ENCODE data around the gene ACAN.
A peak's percentile ranks its signal among the peaks of the same experiment; 100 is the strongest.

The ACAN gene

GRCh38 chr15:88878720-88879184, 75.5 kb downstream of the ACAN start:
- DNase-seq (ENCODE audit: low read depth) = no peak

- DNase-seq (ENCODE audit: low read depth) = no peak
Observed at GRCh38 chr15:88880944-88881740, 77.9 kb downstream of the ACAN start.

DNA sequence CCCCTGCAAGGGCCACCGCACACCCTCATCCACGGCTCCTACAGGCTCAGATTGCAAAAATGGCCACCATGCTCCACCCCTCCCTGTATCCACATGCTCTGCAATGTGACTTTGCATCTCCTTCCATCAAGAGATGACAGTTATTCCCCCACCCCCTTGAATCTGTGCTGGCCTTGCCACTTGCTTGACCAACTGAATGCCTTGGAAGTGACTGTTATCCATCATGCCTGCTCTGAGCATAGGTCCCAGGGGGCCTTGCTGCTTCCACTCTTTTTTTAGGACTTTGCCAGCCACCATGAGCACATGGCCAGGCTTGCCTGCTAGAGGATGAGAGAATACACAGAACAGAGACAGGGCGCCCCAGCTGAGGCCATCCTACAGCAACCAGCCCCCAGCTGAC, 78.5 kb downstream of the ACAN start:
- no peak for DNase-seq (ENCODE audit: low read depth)

DNA sequence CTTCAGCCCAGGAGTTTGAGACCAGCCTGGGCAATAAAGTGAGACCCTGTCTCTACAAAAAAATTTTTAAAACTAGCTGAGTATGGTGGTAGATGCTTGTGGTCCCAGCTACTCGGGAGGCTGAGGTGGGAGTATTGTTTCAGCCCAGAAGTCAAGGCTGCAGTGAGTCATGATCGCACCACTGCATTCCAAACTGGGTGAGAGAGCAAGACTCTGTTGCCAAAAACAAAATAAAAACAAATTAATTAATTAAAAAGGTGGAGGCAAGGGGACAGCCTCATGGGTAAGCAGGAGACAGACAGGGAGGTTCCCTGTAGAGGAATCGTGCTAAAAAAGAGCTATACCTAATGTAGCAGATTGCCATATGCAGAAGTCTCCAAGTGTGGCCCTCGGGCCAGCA, 79.5 kb downstream of the ACAN start:
- no peak for DNase-seq (ENCODE audit: low read depth)

- DNase-seq (ENCODE audit: low read depth) = no peak
Observed at GRCh38 chr15:88887068-88887580, 83.9 kb downstream of the ACAN start.

DNA sequence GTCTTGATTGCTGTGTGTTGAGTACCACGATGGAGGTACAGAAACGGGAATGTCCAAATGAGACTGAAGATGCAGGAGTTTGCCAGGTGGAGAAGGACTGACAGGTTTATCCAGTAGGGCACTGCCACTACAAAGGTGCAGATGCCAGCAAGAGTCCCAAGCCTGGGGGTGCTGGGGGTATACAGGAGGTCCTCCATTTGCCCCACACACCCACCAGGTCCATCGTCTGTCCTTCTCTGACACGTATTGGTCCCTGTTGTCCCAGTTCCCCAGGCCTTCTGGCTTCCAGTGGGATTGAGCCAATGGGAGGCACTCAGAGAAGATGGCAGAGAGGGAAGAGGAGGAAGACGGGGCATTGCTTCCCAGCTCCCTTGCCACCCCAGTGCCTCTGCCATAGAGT, 85.5 kb downstream of the ACAN start:
- no peak for DNase-seq (ENCODE audit: low read depth)

- DNase-seq (ENCODE audit: low read depth) = no peak
Observed at GRCh38 chr15:88890495-88890894, 87.3 kb downstream of the ACAN start.

DNA sequence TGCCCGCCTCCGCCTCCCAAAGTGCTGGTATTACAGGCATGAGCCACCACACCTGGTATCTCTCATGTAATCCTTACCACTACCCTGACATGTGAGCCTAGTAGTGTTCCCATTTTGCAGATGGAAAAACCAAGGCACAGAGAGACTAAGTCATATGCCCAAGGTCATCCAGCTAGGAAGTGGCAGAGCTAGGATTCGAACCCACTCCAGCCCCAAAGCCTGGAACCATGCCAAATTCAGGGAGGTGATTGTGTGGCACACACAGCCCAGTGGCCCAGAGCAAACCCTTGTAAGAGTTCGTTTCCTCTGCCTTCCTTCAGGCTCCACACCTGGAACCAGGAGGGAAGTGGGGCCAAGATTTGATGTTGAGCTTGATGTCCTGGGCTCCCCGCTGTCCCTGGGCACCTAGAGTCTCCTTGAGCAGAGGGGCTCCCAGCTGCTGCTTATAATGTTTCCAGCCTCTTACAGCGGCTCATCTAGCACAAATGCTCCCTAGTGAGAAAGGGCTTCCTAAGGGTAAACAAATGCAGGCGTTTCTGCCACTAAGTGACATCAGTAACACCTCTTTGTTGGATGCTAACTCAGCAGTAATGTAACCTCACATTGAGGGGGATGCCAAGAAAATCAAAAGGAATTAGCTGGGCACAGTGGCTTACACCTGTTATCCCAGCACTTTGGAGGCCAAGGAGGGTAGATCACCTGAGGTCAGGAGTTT, 88.5 kb downstream of the ACAN start:
- no peak for DNase-seq (ENCODE audit: low read depth)

DNA sequence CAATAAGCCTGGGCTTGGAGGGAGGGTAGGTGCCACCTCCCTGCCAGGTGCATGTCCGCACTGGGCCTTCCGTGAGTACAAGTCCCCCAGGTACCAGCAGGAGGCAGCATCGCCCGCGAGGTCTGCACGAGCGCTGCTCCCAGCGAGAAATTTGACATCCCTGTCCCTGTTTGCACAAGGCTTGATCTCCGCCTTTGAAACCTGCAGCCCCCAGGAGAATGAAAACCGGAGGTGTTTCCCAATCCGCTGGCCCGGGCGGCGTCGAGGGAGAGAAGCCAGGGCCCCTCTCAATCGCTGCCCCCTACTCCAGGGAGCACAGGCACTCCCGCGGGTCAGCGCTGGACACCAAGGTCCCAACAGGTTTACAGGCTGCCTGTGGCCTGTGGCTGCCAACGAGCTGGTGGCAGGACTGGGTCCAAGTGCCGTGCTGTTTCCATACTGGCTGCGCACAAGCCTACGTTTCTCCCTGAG, 91.1 kb downstream of the ACAN start:
- peak; percentile 77 for DNase-seq (ENCODE audit: low read depth)

- peak; percentile 31 for DNase-seq (ENCODE audit: low read depth)
Observed at GRCh38 chr15:88894819-88895767, 91.9 kb downstream of the ACAN start, which contains the start of gene HAPLN3. HAPLN3 (minus strand) TSS chr15:88895544; CDS start chr15:88887298, 8,246 bp downstream.

DNA sequence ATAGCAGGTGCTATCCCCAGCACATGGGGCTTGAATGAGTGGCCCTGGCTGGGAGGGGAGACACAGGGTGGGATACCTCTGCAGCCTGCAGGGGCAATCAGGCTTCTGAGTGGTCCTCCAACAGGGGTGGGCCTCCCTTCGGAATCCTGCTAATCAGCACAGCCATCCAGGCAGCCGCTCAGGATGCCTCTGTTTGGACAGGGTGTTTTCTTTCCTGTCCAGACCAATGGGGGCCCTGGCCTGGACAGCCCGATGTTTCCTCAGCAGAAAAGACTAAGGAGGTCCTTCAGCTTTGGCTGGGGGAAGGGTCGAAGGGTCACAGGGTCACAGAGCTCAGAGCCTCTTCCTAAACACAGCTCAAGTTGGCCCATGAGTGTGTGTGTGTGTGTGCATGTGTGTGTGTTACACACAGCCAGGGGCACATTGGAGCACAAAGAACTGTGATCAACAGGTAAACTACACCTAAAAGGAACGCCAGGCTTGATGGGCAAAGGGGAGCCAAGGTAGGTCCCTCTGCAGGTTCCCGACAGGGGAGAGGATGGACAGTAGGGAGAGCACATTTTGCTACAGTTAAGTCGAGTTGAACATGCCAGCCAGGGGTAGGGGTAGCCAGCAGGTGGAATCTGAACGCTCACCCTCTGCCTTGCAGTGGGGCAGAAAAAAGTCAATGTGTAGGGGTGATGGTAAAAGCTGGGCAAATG, 93.2 kb downstream of the ACAN start:
- no peak for DNase-seq (ENCODE audit: low read depth)

DNA sequence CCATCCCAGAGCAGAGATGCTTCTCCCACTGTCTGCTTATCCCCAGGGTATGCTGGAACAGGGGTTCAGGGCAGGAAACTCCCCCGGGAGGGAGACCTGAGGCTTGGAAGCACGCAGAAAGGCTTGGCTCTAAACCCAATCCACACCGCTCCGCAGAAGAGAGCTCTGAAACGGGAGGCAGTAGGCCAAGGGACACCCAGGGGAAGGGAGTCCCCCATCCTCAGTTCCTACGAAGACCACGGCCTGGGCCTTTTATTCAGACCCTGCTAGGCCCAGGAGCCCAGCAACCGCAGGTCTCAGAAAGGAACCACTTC, 93.9 kb downstream of the ACAN start:
- DNase-seq (ENCODE audit: low read depth) = no peak

DNA sequence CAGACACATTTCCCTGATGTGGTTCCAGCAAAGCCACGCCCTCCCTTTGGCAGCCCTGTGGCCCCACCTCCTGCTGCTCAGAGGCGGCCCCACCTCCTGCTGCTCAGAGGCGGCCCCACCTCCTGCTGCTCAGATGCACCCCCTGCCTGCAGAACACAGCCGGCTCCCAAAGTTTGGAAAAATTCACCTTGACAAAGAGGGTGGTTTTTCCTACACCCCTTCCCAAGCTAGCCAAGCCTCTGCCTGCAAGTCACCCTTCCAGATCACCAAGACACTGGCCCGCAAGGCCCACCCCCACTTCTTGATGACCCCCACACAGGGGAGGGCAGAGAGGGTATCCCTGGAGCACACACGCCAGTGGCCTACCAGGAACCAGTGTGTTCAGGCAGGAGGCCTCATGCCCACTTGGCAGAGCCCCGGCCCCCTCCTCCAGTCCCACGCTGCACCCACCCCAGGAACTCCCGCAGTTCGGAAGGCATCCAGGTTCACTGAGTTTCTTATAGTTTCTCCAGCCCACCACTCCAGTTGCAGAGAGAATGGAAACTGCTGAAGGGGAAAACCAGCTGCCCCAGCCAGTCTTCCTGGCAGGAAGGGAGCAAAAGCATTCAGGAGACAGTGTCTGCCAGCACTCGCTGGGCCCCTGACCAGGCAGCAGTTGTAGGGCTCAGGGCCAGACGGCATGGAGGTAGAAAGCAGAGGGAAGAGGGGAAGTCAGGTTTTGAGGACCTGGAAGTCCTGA, 94.4 kb downstream of the ACAN start:
- DNase-seq (ENCODE audit: low read depth) = peak; percentile 73

DNA sequence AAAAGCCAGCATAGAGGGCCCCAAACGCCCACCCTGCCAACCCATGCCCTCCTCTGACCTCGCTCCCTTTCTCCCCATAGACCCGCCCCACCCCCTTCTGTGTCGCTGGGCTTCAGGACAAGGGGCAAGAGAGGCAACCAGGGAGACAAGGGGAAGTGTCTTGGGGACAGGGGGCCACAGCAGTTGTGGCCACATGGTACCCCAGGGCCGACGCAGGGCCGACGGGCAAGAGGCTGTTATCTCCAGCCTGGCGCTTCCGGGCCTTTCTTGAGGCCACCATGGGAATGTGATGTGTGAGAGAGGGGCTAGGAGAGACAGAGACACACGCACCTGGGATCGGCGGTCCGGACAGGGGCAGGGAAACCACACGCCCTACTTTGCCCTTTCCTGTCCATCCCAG, 95.5 kb downstream of the ACAN start:
- DNase-seq (ENCODE audit: low read depth) = no peak

- DNase-seq (ENCODE audit: low read depth) = no peak
Observed at GRCh38 chr15:88899251-88899650, 96.0 kb downstream of the ACAN start.

- no peak for DNase-seq (ENCODE audit: low read depth)
Observed at GRCh38 chr15:88900309-88900981, 97.2 kb downstream of the ACAN start.

DNA sequence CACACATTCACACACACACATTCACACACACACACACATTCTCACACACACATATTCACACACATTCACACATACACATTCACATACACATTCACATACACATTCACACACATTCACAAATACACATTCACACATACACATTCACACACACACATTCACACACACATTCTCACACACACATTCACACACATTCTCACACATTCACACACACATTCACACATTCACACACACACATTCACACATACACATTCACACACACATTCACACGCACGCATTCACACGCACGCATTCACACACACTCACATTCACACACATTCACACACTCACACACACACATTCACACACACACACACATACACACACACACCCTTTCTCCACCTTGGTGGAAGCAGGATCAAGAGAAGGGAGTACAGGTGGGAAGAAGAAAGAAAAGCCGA, 97.8 kb downstream of the ACAN start:
- no peak for DNase-seq (ENCODE audit: low read depth)

- DNase-seq (ENCODE audit: low read depth) = no peak
Observed at GRCh38 chr15:88901508-88902220, 98.4 kb downstream of the ACAN start.

DNA sequence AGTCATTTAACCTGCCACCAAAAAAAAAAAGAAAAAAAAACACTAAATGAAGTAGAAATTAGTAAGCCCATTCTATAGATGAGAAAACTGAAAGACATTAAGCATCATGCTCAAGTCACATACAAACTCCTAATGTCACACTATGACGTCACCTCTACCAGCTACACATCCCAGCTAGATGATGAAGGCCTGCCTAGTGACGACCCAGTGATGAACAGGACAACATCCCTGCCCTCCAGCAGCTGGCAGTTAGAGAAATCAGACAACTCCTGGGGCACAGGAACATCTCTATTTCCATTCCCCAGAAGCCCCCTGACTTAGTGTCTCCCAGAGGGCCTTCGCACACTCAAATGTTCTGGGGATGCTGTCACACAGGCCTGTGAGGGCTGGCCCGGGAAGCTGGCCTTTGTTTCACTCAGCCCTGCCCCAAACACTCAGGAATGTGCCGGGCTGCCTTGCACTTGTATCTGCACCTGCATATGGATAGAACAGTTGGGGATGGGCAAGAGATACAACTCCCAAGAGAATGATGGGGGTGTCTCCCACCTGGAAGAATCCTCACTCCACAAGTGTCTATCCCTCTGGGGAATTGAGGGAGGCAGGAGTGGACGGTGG, 99.1 kb downstream of the ACAN start:
- no peak for DNase-seq (ENCODE audit: low read depth)
